GM13976 (cell line): ENCODE data around the gene ARHGAP10.

Source experiments
- DNase-seq: peaks from one replicate; pipeline ENCODE4 v3.0.0; 2012; ENCODE audit warnings: low spot score
- in situ Hi-C: fragments of 300-500 bp; cut with MboI; formaldehyde crosslinking; loops from one replicate; pipeline ENCODE4 v1.12.0; 2022; ENCODE audit warnings: low sequenced_read_pairs, mixed read lengths, inconsistent platforms; ENCODE audit not compliant: unreplicated experiment
- TF ChIP-seq, protein P1 (sequence below): IDR thresholded peaks from 2 replicates; pipeline ENCODE4 v1.5.1; 2012; ENCODE audit warnings: borderline replicate concordance, mild to moderate bottlenecking; ENCODE audit not compliant: insufficient read depth; ENCODE audit errors: extremely low read depth, missing control alignments, control extremely low read depth

Gene ARHGAP10

DNA sequence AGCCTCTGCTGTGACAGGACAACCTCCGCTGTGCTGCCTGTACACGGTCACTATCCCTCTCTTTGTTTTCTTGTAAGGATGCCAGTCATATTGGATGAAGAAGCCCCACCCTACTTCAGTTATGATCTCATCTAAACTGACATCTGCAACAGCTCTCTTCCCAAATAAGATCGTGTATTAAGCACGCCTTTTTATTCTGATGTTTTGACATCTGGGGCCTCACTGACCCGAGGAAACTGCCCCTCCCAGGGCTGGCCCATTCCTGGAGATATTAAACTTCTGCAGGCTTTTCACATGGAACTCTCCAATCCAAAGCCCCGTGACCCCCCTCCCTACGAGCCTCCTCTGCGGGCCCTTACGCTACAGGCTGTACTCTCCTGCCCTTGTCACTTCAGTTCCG, 232.0 kb downstream of the ARHGAP10 start:
- TF ChIP-seq, protein P1, sequence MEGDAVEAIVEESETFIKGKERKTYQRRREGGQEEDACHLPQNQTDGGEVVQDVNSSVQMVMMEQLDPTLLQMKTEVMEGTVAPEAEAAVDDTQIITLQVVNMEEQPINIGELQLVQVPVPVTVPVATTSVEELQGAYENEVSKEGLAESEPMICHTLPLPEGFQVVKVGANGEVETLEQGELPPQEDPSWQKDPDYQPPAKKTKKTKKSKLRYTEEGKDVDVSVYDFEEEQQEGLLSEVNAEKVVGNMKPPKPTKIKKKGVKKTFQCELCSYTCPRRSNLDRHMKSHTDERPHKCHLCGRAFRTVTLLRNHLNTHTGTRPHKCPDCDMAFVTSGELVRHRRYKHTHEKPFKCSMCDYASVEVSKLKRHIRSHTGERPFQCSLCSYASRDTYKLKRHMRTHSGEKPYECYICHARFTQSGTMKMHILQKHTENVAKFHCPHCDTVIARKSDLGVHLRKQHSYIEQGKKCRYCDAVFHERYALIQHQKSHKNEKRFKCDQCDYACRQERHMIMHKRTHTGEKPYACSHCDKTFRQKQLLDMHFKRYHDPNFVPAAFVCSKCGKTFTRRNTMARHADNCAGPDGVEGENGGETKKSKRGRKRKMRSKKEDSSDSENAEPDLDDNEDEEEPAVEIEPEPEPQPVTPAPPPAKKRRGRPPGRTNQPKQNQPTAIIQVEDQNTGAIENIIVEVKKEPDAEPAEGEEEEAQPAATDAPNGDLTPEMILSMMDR: no peak
- in situ Hi-C loops: no loop called here
- DNase-seq: no peak

DNA sequence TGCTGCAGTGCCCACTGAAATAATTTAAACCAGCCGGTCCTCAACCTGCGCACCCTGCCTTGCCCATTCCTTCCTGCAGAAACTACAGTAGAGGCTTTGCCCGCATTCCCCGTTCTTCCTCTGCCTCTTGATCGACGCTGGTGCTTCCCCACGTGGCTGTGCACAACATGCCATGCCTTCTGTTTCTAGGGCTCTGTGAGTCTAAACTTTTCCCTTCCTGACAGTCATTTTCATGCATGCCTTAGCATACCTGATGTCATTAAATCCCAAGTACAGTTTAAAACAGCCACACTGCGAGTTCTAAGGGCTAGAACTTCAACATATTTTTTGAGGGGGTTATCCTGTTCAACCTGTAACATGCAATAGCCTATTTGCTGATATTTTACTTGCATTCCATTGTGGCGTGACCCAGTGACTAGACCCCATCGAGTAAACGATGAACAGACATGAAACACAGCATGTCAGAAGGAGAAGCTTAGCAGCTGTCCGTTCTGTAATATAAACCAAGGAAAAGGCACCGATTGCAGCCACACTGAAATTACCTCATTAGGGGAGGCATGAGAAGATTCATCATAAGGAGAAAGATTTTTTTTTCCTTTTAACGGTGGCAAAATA, 232.5 kb downstream of the ARHGAP10 start:
- DNase-seq: no peak
- TF ChIP-seq, protein P1: no peak
- in situ Hi-C loops: no loop called here

GRCh38 chr4:147965056-147965455, 233.2 kb downstream of the ARHGAP10 start:
- DNase-seq: no peak
- in situ Hi-C loops: no loop called here
- TF ChIP-seq, protein P1: no peak

- TF ChIP-seq, protein P1: no peak
- in situ Hi-C loops: no loop called here
- DNase-seq: no peak
These were observed 234.0 kb downstream of the ARHGAP10 start for GRCh38 chr4:147965873-147966272.

GRCh38 chr4:147968641-147969040, 236.8 kb downstream of the ARHGAP10 start:
- in situ Hi-C loops: no loop called here
- TF ChIP-seq, protein P1: no peak
- DNase-seq: no peak

DNA sequence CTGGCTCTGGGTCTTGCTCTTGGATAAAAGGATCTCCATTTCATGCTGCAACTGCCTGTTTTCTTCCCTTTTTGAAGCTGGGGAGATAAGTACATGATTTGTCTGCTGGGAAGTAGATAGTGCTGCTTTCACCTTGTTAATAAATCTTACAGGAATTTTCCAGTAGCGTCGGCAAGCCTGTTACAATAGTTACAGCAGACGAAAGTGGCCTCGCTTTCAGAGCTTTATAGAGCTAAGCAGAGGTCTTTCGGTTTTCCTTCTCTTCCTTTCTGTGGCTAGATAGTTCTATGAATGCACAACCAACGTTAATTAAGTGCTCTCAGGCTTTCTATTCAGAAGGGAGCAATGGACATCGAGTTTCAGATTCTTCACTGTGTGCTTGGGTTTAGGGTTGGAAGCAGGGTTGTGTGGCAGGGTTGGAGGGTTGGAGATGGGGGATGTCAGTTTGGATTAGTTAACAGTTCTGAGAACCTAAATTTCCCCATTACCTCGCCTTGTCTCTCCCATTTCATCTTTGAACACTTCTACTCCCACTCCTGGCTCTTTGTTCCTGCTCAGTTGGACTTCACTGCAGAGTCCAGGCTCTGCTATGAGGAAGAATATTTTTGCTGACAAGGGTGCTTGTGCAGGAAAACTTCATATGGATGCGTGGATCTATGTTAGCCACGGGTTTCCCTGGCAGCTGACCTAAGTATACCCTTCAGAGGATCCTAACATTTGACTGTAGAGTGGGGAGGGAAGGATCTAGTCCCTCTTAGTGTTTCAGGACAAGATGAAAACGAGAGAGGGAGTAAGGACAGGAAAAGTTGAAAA, 237.9 kb downstream of the ARHGAP10 start:
- in situ Hi-C loops: no loop called here
- TF ChIP-seq, protein P1: no peak
- DNase-seq: no peak
